ENCODE data around the gene RASGRP1. TPM values are rescaled to one million over a fixed set of nuclear protein-coding genes. Genes with fewer than 3 reads are reported as not detected.

The RASGRP1 gene
- total and polyA plus RNA-seq, 12 donors: 0.13 to 2.8 (median 0.49) TPM

DNA sequence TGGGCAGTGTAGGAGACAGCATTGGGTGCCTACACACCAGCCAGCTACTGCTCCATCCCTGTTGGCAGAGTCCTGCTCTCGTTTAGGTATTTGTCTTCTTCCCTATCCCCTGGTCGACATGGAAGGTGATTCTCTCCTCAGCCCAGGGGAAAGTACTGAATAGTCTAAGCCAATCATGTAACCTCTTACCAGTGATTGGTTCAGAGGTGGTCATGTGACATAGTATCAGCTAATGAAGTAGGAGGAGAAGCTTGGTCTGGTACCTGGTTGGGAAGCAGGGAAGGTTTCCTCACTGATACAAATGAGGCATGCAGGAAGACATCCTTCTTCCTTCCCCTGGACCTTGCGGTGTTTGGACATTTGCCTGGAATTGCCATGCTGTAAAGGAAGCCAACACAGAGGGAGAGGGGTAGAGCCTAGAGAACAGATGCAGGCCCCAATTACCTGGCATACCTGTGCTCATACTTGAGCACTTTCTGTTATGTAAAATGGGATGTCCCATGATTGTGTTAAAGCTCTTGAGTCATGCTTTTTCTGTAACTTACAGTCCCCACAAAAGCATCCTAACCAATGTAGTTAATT lies 32.7 kb upstream of the RASGRP1 start:
- H3K9me3 ChIP-seq (replicated peaks in 1 of 3): no peaks in the 10 kb centered on the region
- no peak overlapping the region for H3K4me3 ChIP-seq
- H3K36me3 ChIP-seq (replicated peaks in 1 of 2): no peaks in the 10 kb centered on the region
- peaks cover 6% of the 10 kb centered on the region for H3K27me3 ChIP-seq
- intact Hi-C loops (cut with DNase I): no loop called here
- WGBS, 4 donors: 66 to 79% (median 70%) methylated on average over 3 of the region's 3 CpGs
- H3K4me1 ChIP-seq (replicated peaks in 1 of 2): no peaks in the 10 kb centered on the region
- no peak for DNase-seq
- no peak overlapping the region for H3K27ac ChIP-seq
- TF ChIP-seq POLR2A (IDR thresholded peaks at IDR 0.05): no peak
- TF ChIP-seq, protein P1, sequence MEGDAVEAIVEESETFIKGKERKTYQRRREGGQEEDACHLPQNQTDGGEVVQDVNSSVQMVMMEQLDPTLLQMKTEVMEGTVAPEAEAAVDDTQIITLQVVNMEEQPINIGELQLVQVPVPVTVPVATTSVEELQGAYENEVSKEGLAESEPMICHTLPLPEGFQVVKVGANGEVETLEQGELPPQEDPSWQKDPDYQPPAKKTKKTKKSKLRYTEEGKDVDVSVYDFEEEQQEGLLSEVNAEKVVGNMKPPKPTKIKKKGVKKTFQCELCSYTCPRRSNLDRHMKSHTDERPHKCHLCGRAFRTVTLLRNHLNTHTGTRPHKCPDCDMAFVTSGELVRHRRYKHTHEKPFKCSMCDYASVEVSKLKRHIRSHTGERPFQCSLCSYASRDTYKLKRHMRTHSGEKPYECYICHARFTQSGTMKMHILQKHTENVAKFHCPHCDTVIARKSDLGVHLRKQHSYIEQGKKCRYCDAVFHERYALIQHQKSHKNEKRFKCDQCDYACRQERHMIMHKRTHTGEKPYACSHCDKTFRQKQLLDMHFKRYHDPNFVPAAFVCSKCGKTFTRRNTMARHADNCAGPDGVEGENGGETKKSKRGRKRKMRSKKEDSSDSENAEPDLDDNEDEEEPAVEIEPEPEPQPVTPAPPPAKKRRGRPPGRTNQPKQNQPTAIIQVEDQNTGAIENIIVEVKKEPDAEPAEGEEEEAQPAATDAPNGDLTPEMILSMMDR (IDR thresholded peaks at IDR 0.05): no peak

DNA sequence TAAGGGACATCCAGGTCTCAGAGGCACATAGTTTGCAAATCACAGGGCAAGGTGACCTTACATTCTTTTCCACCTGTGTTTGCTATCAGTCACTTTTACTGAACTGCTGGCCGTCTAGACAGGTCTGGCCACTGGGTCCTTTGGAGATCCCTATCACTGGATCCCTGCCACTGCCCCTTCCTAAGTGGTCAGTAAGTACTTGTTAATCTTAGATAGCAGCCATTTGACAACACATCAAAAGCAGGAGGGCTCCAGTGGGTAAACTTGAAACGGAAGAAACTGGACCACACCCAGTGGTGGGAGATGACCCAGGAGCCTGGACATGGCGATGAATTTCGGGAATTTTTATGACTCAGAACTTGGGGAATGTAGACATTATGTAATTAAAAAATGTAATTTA lies 28.9 kb upstream of the RASGRP1 start:
- Histone ChIP-seq H3K27ac (no peak overlapping the region), H3K4me1 (replicated peaks in 1 of 2) (no peaks in the 10 kb centered on the region), H3K36me3 (replicated peaks in 1 of 2) (no peaks in the 10 kb centered on the region), H3K27me3 (peaks cover 6% of the 10 kb centered on the region), H3K9me3 (replicated peaks in 1 of 3) (no peaks in the 10 kb centered on the region), H3K4me3 (no peak overlapping the region)
- WGBS, 4 donors: 61 to 68% (median 65%) methylated on average over 4 of the region's 4 CpGs
- intact Hi-C loops (cut with DNase I): no loop called here
- no peak for DNase-seq
- TF ChIP-seq POLR2A (IDR thresholded peaks at IDR 0.05): no peak
- TF ChIP-seq, protein P1 (IDR thresholded peaks at IDR 0.05): no peak

DNA sequence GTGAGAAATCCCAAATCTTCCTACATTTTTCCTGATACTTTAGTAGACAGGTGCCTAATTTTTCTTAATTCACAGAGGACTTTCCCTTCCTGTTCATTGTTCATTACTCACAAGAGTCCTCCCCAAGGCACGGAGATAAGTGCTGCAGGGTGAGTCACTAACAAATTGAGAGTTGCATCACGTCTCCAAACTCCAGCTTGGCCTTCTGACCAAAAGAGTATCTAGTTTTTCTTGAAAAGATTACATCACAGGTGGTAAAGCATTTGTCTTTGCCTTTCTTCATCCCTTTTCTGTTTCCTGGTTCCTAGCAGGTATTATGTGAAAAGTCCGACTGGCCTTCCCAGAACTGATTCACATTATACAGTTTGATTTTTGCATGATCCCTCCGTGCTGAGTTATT lies 24.9 kb upstream of the RASGRP1 start:
- intact Hi-C loops (cut with DNase I): no loop called here
- peaks cover 6% of the 10 kb centered on the region for H3K27me3 ChIP-seq
- peak; percentile 27 to 65 (median 61) for DNase-seq
- H3K9me3 ChIP-seq (replicated peaks in 1 of 3): no peaks in the 10 kb centered on the region
- no peak overlapping the region for H3K27ac ChIP-seq
- WGBS, 4 donors: 44 to 59% (median 50%) methylated on average over 4 of the region's 4 CpGs
- no peak overlapping the region for H3K4me3 ChIP-seq
- no peaks in the 10 kb centered on the region for H3K36me3 ChIP-seq (replicated peaks in 1 of 2)
- no peaks in the 10 kb centered on the region for H3K4me1 ChIP-seq (replicated peaks in 1 of 2)
- TF ChIP-seq, protein P1 (IDR thresholded peaks at IDR 0.05): no peak
- TF ChIP-seq POLR2A (IDR thresholded peaks at IDR 0.05): no peak

DNA sequence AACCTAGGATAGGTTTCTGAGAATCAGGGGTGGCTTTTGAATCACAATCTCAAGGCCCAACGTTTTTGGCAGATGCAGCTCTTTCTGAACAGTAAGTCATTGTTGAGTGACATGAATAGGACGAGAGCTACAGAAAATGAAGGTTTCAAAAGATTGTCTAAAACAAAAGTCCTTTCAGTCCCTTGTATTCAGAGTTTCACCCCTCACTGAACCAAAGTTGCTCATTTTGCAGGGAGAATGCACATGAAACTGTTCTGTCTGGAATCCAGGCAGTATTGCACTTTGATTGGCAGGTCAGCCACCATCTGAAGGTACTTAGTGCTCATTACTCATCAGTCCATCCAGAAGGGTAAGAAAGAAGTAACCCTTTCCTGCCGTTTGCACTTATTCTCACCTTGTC lies 24.1 kb upstream of the RASGRP1 start:
- Histone ChIP-seq H3K4me1 (replicated peaks in 1 of 2) (no peaks in the 10 kb centered on the region), H3K36me3 (replicated peaks in 1 of 2) (no peaks in the 10 kb centered on the region), H3K27ac (no peak overlapping the region), H3K27me3 (no peaks in the 10 kb centered on the region), H3K4me3 (no peak overlapping the region), H3K9me3 (replicated peaks in 1 of 3) (no peaks in the 10 kb centered on the region)
- no peak for DNase-seq
- WGBS, 4 donors: 28 to 56% (median 40%) methylated on average over 3 of the region's 3 CpGs
- intact Hi-C loops (cut with DNase I): no loop called here
- no peak for TF ChIP-seq POLR2A (IDR thresholded peaks at IDR 0.05)
- TF ChIP-seq, protein P1 (IDR thresholded peaks at IDR 0.05): no peak
